GM19239 (cell line): Measurements from ENCODE around the gene CBLN3.

Experiments
- DNase-seq: peaks from one replicate; pipeline ENCODE4 v3.0.0; 2011; ENCODE audit warnings: low spot score; ENCODE audit not compliant: insufficient read length
- FAIRE-seq: peaks from 2 replicates; lab custom pipeline; 2011; peaks lifted over from hg19 to GRCh38; lab: Jason Lieb, UNC

Gene CBLN3

GRCh38 chr14:24439830-24440605 is 10.6 kb upstream of the CBLN3 start:
- FAIRE-seq (no peak), DNase-seq (no peak)

GRCh38 chr14:24439257-24439656 is 9.8 kb upstream of the CBLN3 start:
- FAIRE-seq (no peak), DNase-seq (no peak)

- FAIRE-seq (no peak), DNase-seq (no peak)
Observed at GRCh38 chr14:24438223-24439097, 9.0 kb upstream of the CBLN3 start.

- FAIRE-seq, result no peak
- DNase-seq, result no peak
Observed at GRCh38 chr14:24437736-24438067, 8.2 kb upstream of the CBLN3 start.

- DNase-seq, result no peak
- no peak for FAIRE-seq
Observed at GRCh38 chr14:24437020-24437735, 7.7 kb upstream of the CBLN3 start.

- no peak for FAIRE-seq
- DNase-seq, result no peak
Observed at GRCh38 chr14:24436355-24437019, 7.0 kb upstream of the CBLN3 start.

- DNase-seq (no peak), FAIRE-seq (no peak)
Observed at GRCh38 chr14:24435998-24436354, 6.5 kb upstream of the CBLN3 start.

GRCh38 chr14:24435192-24435810 is 5.8 kb upstream of the CBLN3 start:
- FAIRE-seq (no peak), DNase-seq (no peak)

- no peak for FAIRE-seq
- DNase-seq, result no peak
Observed at GRCh38 chr14:24434676-24435075, 5.2 kb upstream of the CBLN3 start.

GRCh38 chr14:24434036-24434435 is 4.6 kb upstream of the CBLN3 start:
- FAIRE-seq (no peak), DNase-seq (no peak)

GRCh38 chr14:24432259-24433131 is 3.0 kb upstream of the CBLN3 start:
- FAIRE-seq (no peak), DNase-seq (no peak)

GRCh38 chr14:24431569-24432258 is 2.2 kb upstream of the CBLN3 start:
- FAIRE-seq, result peak; percentile 68

GRCh38 chr14:24430682-24431568 is 1.5 kb upstream of the CBLN3 start:
- FAIRE-seq (peak; percentile 58), DNase-seq (peak; percentile 50)

More at GRCh38 chr14:24431569-24432258, 2.2 kb upstream of the CBLN3 start:
- peak; percentile 91 for DNase-seq

GRCh38 chr14:24430143-24430681 is 744 bp upstream of the CBLN3 start:
- FAIRE-seq (no peak), DNase-seq (peak; percentile 58)

GRCh38 chr14:24428628-24429394 is 657 bp downstream of the CBLN3 start:
- DNase-seq (no peak), FAIRE-seq (no peak)
